OCI-LY1 (cell line): Measurements from ENCODE around the gene PRDM1.

Experiments used
- H2AFZ ChIP-seq: fragments of 200-600 bp; sonication (generic), shearing (Covaris generic); 2 replicates; pipeline ENCODE4 v1.6.0; 2014; ENCODE audit warnings: antibody characterized with exemption, mild to moderate bottlenecking, low read length
- H3F3A ChIP-seq: fragments of 200-600 bp; sonication (generic), shearing (Covaris generic); 2 replicates; pipeline ENCODE4 v1.6.0; 2014; ENCODE audit warnings: mild to moderate bottlenecking, antibody characterized with exemption, low read length, moderate library complexity; ENCODE audit not compliant: insufficient read depth
- H3K27ac ChIP-seq: fragments of 200-600 bp; sonication (generic); 2 replicates; pipeline ENCODE4 v1.5.1; 2014; ENCODE audit warnings: low read length, mixed run types, mild to moderate bottlenecking, low read depth; ENCODE audit not compliant: poor library complexity, severe bottlenecking
- H3K27me3 ChIP-seq: fragments of 200-600 bp; sonication (generic); 2 replicates; pipeline ENCODE4 v1.6.0; 2014; ENCODE audit warnings: antibody characterized with exemption, mild to moderate bottlenecking, low read length, moderate library complexity; ENCODE audit not compliant: insufficient read depth
- H3K36me3 ChIP-seq: fragments of 200-600 bp; sonication (generic); 2 replicates; pipeline ENCODE4 v1.6.1; 2014; ENCODE audit warnings: mild to moderate bottlenecking, antibody characterized with exemption, low read length, moderate library complexity, mixed read lengths; ENCODE audit not compliant: insufficient read depth
- H3K4me1 ChIP-seq: fragments of 200-600 bp; sonication (generic); 2 replicates; pipeline ENCODE4 v1.5.1; 2014; ENCODE audit warnings: mild to moderate bottlenecking, low read length, moderate library complexity; ENCODE audit not compliant: insufficient read depth, severe bottlenecking
- H3K4me2 ChIP-seq: fragments of 200-600 bp; sonication (generic), shearing (Covaris generic); 2 replicates; pipeline ENCODE4 v1.6.1; 2014; ENCODE audit warnings: low read length
- H3K4me3 ChIP-seq: fragments of 200-600 bp; sonication (generic); 2 replicates; pipeline ENCODE4 v1.5.1; 2014; ENCODE audit warnings: low read length, low read depth, mild to moderate bottlenecking, mixed read lengths; ENCODE audit not compliant: poor library complexity, severe bottlenecking
- H3K79me2 ChIP-seq: fragments of 200-600 bp; shearing (Covaris generic); 2 replicates; pipeline ENCODE4 v1.6.1; 2016; ENCODE audit warnings: mixed run types, low read length, mixed read lengths; ENCODE audit not compliant: insufficient read depth
- H3K9ac ChIP-seq: fragments of 200-600 bp; sonication (generic), shearing (Covaris generic); 2 replicates; pipeline ENCODE4 v1.6.1; 2014; ENCODE audit warnings: mild to moderate bottlenecking, low read length, mixed read lengths
- H3K9me2 ChIP-seq: fragments of 200-600 bp; sonication (generic), shearing (Covaris generic); 2 replicates; pipeline ENCODE4 v1.6.1; 2014; ENCODE audit warnings: low read depth, mild to moderate bottlenecking, low read length, mixed read lengths
- H3K9me3 ChIP-seq: fragments of 200-600 bp; shearing (Covaris generic); 2 replicates; pipeline ENCODE4 v1.6.1; 2014; ENCODE audit warnings: low read length, mixed read lengths
- H4K20me1 ChIP-seq: fragments of 200-600 bp; sonication (generic), shearing (Covaris generic); 2 replicates; pipeline ENCODE4 v1.6.0; 2016; ENCODE audit warnings: mild to moderate bottlenecking, low read length; ENCODE audit not compliant: insufficient read depth
- EZH2 ChIP-seq: fragments of 200-600 bp; sonication (generic), shearing (Covaris generic); IDR thresholded peaks from 2 replicates; pipeline ENCODE4 v1.8.0; 2017; ENCODE audit warnings: borderline replicate concordance, mixed run types, mild to moderate bottlenecking, antibody characterized with exemption, low read length, moderate library complexity, mixed read lengths
- TF ChIP-seq, protein P1 (sequence below): fragments of 200-600 bp; sonication (generic), shearing (Covaris generic); IDR thresholded peaks from 2 replicates; pipeline ENCODE4 v1.5.1; 2017; ENCODE audit warnings: mild to moderate bottlenecking, antibody characterized with exemption, low read length, moderate library complexity, mixed read lengths

The PRDM1 gene

GRCh38 chr6:106155219-106155830 lies 69.2 kb downstream of the PRDM1 start:
- H3K27me3 ChIP-seq = no peaks in the 10 kb centered on the region
- no peaks in the 10 kb centered on the region for H3K9me3 ChIP-seq
- no peak overlapping the region for H2AFZ ChIP-seq

GRCh38 chr6:106156413-106156812 lies 70.3 kb downstream of the PRDM1 start:
- Histone ChIP-seq H3K27ac (no peak overlapping the region), H3K4me2 (no peak overlapping the region), H3K9me3 (no peaks in the 10 kb centered on the region), H3K4me3 (no peak overlapping the region), H3K4me1 (no peaks in the 10 kb centered on the region), H4K20me1 (no peaks in the 10 kb centered on the region), H2AFZ (no peak overlapping the region), H3K36me3 (no peaks in the 10 kb centered on the region), H3K27me3 (no peaks in the 10 kb centered on the region), H3K9me2 (no peaks in the 10 kb centered on the region), H3F3A (no peaks in the 10 kb centered on the region), H3K9ac (no peak overlapping the region), H3K79me2 (no peaks in the 10 kb centered on the region)
- no peak for TF ChIP-seq EZH2
- TF ChIP-seq, protein P1, sequence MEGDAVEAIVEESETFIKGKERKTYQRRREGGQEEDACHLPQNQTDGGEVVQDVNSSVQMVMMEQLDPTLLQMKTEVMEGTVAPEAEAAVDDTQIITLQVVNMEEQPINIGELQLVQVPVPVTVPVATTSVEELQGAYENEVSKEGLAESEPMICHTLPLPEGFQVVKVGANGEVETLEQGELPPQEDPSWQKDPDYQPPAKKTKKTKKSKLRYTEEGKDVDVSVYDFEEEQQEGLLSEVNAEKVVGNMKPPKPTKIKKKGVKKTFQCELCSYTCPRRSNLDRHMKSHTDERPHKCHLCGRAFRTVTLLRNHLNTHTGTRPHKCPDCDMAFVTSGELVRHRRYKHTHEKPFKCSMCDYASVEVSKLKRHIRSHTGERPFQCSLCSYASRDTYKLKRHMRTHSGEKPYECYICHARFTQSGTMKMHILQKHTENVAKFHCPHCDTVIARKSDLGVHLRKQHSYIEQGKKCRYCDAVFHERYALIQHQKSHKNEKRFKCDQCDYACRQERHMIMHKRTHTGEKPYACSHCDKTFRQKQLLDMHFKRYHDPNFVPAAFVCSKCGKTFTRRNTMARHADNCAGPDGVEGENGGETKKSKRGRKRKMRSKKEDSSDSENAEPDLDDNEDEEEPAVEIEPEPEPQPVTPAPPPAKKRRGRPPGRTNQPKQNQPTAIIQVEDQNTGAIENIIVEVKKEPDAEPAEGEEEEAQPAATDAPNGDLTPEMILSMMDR = no peak

More at GRCh38 chr6:106155219-106155830, 69.2 kb downstream of the PRDM1 start:
- TF ChIP-seq, protein P1 = no peak
- no peak for TF ChIP-seq EZH2
- Histone ChIP-seq H3K9ac (no peak overlapping the region), H3K4me1 (no peaks in the 10 kb centered on the region), H3K4me3 (no peak overlapping the region), H3F3A (no peaks in the 10 kb centered on the region), H3K36me3 (no peaks in the 10 kb centered on the region), H3K79me2 (no peaks in the 10 kb centered on the region), H4K20me1 (no peaks in the 10 kb centered on the region), H3K4me2 (no peak overlapping the region), H3K9me2 (no peaks in the 10 kb centered on the region), H3K27ac (no peak overlapping the region)

DNA sequence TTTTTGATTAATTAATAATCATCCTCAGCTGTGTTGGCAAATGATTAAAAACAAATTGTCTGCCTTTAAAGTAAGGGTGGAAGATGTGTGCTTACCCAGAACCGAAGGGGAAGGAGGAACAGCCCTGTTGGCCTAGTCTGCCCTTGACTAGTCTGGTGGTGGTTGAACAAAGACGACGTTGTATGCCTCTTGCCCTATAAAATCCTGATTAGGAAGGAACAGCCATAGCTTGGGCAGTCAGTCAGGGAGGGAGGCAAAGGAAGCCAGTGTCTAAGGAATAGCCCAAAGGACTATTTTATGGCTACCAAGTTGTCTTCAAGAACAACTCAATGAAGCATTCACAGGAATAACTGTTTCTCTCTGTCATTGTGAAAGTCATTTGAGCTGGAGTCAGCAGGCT lies 70.7 kb downstream of the PRDM1 start:
- H3K36me3 ChIP-seq = no peaks in the 10 kb centered on the region
- no peaks in the 10 kb centered on the region for H3K9me3 ChIP-seq
- H3K27ac ChIP-seq = no peak overlapping the region
- H4K20me1 ChIP-seq = no peaks in the 10 kb centered on the region
- no peak overlapping the region for H2AFZ ChIP-seq
- H3K4me2 ChIP-seq = no peak overlapping the region
- no peak overlapping the region for H3K4me3 ChIP-seq
- H3F3A ChIP-seq = no peaks in the 10 kb centered on the region
- no peak overlapping the region for H3K9ac ChIP-seq
- no peaks in the 10 kb centered on the region for H3K27me3 ChIP-seq
- H3K4me1 ChIP-seq = no peaks in the 10 kb centered on the region
- H3K9me2 ChIP-seq = no peaks in the 10 kb centered on the region
- no peaks in the 10 kb centered on the region for H3K79me2 ChIP-seq
- no peak for TF ChIP-seq EZH2
- TF ChIP-seq, protein P1 = no peak
